ENCODE data around the gene MYD88.

The MYD88 gene

GRCh38 chr3:38111696-38112377 is 26.6 kb upstream of the MYD88 start:
- in situ Hi-C loops (cut with HindIII; ENCODE audit: low sequenced_read_pairs): no loop called here

DNA sequence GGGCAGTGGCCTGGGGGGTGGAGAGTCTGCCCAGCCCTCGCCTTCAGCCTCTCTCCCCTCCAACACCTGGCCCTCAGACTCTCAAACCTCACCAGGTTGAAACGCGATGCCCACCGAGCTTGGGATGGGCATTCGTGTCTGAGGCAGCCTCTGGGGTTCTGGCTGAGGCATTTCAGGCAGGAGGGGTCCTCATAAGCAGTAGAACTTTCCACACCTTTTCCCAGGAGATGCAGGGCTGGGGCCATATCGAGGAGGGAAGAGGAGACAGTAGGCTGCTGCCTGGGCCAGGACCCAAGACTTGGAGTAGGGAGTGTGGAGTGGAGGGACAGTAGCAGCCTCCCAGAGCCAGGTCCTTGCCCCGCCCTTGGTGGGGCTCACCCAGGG is 26.1 kb upstream of the MYD88 start:
- in situ Hi-C loops (cut with HindIII; ENCODE audit: low sequenced_read_pairs): no loop called here

DNA sequence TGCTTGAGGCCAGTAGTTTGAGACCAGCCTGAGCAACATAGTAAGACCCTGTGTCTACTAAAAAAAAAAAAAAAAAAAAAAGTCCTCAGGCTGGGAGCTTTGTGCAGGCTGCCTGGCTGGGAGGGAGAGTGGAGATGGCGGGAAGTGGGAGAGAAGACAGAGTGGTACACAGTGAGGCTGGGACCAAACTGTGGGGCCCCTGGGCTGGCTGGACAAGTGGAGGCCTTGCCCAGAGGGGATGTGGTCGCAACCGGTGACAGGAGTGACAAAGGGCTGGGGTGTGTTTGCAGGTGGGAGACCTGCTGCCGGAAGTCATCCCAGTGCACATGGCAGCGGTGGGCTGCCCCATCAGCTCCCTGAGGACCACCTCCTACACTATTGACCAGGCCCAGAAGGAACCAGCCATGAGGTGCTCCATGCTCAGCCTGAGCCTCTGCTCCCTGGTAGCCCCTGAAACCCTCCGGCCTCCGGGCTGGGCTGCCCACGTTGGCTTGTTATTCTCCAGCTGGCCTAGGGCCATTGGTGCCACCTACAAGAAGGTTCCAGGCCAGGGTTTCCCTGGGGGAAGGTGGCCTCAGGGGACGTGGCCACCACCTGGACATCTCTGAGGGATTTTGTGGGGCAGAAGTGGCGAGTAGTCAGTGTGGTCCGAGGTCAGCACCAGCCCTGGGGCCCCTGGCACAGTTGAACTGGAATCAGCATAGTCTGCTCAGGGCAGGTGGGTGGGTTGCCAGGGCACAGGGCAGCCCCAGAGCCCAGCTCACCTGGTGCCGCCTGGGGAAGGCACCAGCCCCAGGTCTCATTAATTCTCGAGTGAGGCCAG is 24.2 kb upstream of the MYD88 start:
- in situ Hi-C loops (cut with HindIII; ENCODE audit: low sequenced_read_pairs): no loop called here

DNA sequence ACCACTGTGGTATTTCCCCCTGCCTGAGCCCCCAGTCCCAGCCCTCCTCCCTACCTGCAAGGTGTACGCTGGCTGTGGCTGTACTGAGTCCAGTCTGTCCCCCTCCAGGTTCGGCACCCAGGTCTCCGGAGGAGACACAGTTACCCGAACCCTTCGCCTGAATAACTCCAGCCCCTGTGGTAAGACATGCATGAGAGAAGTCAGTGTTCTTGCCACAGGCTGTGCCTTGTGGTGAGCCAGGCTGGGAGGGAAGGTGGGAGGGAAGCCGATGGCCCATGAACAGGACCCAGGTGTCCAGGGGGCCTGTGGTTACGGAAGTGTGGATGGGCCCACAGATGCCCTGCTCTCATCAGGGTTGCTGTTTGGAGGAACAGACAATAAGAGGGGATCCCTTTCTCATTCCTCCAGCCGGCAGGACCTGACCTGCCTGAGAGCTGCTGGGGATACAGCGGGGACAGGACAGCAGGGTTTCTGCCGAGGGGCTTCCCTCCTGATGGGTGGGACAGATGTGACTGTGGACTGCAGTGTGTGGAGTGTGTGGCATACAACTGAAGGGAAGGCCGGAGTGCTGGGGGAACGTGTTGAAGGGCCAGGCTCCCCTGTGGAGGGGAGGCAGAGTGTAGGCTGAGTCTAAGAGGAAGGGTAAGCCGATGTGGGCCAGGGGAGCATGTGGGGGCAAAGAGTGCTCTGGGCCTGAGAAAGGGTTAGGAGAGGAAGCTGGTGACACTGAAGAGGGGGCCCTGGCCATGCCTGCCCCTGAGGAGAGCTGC is 23.4 kb upstream of the MYD88 start:
- in situ Hi-C loops (cut with HindIII; ENCODE audit: low sequenced_read_pairs): no loop called here

- in situ Hi-C loops (cut with HindIII; ENCODE audit: low sequenced_read_pairs): no loop called here
Observed at GRCh38 chr3:38115645-38116427, 22.6 kb upstream of the MYD88 start.

DNA sequence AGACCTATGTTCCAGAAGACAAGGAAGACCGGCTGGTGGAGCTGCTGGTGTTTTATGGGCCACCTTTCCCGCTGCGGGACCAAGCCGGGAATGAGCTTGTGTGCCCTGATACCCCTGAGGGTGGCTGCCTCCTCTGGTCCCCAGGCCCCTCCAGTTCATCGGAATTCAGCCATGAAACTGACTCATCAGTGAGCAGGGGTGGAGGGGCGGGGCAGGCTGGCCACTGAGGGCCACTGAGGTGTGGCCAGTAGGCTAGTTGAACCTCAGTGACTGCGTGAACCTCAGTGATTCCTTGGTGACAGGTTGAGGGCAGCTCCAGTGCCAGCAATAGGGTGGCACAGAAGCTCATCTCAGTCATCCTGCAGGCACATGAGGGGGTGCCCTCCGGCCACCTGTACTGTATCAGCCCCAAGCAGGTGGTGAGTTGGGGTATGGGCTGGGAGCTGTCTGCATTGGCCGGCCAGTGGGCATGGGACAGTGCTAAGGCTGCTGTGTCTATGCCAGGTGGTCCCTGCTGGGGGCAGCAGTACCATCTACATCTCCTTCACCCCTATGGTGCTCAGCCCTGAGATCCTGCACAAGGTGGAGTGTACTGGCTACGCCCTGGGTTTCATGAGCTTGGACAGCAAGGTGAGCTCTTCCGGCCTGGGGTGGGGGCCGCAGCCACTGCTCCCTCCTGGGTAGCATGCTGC is 21.8 kb upstream of the MYD88 start:
- in situ Hi-C loops (cut with HindIII; ENCODE audit: low sequenced_read_pairs): no loop called here

GRCh38 chr3:38117163-38117716 is 21.2 kb upstream of the MYD88 start:
- in situ Hi-C loops (cut with HindIII; ENCODE audit: low sequenced_read_pairs): no loop called here

GRCh38 chr3:38117748-38118420 is 20.6 kb upstream of the MYD88 start:
- in situ Hi-C loops (cut with HindIII; ENCODE audit: low sequenced_read_pairs): no loop called here

- in situ Hi-C loops (cut with HindIII; ENCODE audit: low sequenced_read_pairs): no loop called here
Observed at GRCh38 chr3:38118421-38119247, 19.8 kb upstream of the MYD88 start.

DNA sequence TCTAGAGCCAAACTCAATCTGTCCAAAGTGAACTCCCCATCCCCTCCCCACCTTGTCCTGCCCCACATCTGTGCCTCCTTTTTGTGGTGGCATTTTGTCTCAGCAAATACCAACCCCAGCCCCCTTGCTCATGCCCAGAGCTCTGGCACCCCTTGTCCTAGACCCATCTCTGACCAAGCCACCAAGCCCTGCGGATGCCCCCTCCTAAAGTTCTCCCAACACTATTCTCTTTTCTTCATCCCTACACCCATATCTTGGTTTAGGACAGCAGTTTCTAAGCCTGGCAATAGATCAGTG is 19.3 kb upstream of the MYD88 start:
- in situ Hi-C loops (cut with HindIII; ENCODE audit: low sequenced_read_pairs): no loop called here

DNA sequence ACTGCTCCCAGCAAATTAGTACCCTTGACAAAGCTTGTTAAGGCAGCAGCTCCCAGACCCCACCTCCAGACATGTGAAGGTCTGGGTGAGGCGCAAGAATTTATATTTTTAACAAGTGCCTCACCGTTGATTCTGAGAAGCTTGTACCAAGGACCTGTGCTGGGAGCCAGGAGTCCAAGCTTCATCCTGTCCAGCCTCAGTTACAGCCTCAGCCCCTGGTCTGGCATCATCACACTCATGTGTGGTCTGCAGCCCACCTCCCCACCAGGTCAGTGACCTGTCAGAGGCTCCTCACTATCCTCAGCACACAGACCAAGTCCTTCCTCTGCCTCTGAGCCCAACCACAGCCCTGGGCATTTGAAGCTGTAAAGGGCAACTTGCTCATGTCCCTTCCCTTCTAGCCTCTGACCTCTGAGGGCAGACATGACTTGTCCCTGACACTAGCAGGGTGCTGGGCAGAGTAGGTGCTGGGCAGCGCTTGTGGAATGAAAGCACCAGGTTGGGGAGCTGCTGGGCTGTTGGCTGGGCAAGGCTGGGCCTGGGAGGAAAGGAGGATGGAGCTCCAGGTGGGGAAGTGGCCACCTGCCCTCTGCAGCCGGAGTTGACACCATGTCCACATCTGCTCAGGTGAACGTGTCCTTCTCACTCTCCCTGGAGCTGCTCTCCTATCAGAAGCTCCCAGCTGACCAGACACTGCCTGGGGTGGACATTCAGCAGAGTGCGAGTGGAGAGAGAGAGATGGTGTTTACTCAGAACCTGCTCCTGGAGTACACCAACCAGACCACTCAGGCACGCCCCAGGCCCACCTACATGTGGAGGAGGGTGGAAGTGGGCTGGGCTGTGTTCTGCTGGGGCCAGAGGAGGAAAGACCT is 18.4 kb upstream of the MYD88 start:
- in situ Hi-C loops (cut with HindIII; ENCODE audit: low sequenced_read_pairs): no loop called here

DNA sequence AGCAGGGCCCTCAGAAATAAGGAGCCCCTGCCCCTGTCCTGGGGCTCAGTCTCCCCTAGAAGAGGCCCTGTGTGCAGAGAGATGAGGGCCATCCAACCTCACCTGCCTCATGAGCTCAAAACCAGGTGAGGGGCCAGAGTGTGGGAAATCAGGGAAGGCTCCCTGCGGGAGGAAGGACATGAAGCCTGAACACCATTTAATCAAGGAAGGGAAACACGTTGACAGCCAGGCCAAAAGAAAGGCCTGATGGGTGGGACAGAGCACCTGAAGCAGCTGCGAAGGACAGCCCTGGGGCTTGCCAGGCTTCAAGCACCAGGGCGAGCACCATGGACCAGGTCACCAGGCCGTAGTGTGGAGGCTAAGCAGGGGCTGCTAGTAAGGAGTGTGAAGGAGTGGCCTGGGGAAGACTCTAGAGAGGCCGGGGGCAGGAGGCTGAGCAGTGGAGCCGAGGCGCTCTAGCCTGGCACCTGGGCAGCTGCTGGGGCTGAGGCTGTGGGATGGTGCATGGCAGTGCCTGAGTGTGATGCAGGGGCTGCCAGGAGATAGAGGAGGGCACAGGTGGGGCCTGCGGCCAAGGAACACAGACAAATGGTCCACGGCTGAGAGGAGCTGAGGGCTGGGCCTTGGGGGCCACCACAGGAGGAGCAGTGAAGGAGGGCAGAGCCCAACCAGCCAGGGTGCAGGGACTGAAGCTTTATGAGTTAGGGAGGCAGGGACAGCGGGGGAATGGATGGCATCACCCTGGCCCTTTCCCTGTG is 17.6 kb upstream of the MYD88 start:
- in situ Hi-C loops (cut with HindIII; ENCODE audit: low sequenced_read_pairs): no loop called here

- in situ Hi-C loops (cut with HindIII; ENCODE audit: low sequenced_read_pairs): no loop called here
Observed at GRCh38 chr3:38121451-38121831, 17.0 kb upstream of the MYD88 start.

DNA sequence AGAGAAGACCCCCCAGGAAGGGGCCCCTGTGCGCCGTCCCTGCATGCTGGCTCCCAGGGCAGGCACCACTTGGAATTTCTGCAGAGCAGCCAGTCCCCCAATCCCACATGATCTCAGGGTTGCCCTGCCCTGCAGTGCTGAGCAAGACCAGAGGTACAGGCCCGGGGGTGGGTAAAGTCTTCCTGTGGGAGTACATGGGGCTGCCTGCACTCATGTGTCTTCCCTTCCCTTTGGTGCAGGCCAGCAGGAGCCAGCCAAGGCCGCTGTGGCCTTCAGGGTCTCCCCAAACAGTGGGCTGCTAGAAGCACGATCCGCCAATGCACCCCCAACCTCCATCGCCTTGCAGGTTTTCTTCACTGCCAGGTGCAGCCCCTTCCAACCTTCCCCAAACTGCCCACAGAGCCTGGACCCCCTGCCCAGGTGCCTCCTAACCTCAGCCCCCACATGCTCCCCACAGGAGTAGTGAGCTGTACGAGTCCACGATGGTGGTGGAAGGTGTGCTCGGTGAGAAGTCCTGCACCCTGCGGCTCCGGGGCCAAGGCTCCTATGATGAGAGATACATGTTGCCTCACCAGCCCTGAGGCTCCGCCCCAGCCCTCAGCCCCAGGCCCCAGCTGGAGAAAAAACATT is 16.5 kb upstream of the MYD88 start:
- in situ Hi-C loops (cut with HindIII; ENCODE audit: low sequenced_read_pairs): no loop called here

DNA sequence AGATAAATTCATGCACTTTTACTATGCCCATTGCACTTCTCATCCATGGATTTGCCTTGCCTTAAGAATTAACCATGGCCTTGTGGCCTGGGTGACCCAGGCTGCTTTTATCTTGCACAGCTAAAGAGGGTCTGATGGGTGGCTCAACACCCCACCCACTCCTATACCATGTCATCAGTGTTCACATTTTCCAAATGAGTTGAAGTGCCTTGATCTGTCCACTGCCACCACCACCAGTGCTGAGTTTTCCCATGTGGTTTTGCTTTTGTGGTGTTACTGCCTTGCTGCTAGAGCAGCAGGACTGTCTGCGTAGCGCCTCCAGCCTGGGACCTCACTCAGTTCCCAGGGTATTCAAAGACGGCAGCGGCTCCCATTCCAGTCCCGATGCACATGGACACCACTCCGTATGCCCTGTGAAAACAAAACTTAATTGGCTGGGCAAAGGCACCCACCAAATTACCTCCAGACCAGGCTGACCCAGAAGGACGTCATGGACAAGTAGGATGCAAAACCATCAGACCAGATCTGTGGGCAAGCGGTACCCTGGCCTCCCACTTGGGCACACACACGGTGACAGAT is 15.7 kb upstream of the MYD88 start:
- in situ Hi-C loops (cut with HindIII; ENCODE audit: low sequenced_read_pairs): no loop called here

DNA sequence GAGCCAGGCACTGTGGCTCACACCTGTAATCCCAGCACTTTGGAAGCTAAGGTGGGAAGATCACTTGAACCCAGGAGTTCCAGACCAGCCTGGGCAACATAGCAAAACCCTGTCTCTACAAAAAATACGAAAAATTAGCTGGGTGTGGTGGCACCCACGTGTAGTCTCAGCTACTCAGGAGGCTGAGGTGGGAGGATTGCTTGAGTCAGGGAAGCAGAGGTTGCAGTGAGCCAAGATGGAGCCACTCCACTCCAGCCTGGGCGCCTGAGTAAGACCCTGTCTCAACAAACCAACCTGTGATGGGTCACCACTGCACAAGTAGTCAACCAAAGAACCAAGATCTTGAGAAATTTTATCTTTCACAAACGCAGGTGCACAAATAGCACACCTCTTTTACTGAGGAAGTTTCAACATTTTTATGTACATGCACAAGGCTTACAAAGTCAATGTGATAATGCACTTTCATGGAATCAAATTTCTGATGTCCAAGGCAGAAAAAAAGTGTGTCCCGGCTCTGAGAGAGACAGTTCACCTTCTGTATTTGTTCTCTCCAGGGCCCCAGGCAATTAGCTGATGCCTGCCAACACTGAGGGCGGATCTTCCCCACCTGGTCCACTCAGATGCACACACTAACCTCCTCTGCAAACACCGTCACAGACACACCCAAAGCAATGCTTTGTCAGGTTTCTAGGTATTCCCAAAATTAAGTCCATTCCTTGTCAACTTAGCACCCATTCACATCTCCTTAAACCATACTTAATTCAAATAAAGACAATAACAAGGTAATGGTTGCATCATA is 13.9 kb upstream of the MYD88 start:
- in situ Hi-C loops (cut with HindIII; ENCODE audit: low sequenced_read_pairs): no loop called here
